Cerebellar cortex (tissue), 1 donor: ENCODE measurements around the gene COPB1.
A peak's percentile ranks its signal among the peaks of the same experiment; 100 is the strongest.
"Not testable (repeated sequence)": the region's sequence is repeated elsewhere in the genome, so short reads cannot be mapped to it uniquely, and the experiment has no call there.

Experiments used
- DNase-seq: peaks from one replicate; pipeline ENCODE4 v3.0.0-alpha.2; 2015; ENCODE audit warnings: low spot score

COPB1 gene

GRCh38 chr11:14499560-14500180 is at the start of gene COPB1:
Gene COPB1 (minus strand): TSS chr11:14499811. CDS start chr11:14498928, 883 bp downstream.
- peak; percentile 94 for DNase-seq

GRCh38 chr11:14547440-14547839 is 47.8 kb upstream of the COPB1 start:
- no peak for DNase-seq

GRCh38 chr11:14546672-14547071 is 47.1 kb upstream of the COPB1 start:
- no peak for DNase-seq

GRCh38 chr11:14544611-14545010 is 45.0 kb upstream of the COPB1 start:
- no peak for DNase-seq

GRCh38 chr11:14543260-14543659 is 43.6 kb upstream of the COPB1 start:
- no peak for DNase-seq

- DNase-seq: no peak
These were observed 42.7 kb upstream of the COPB1 start for GRCh38 chr11:14542324-14542723.

- DNase-seq: peak; percentile 85
These were observed 41.8 kb upstream of the COPB1 start for GRCh38 chr11:14541192-14541947.

- peak; percentile 81 for DNase-seq
These were observed 40.4 kb upstream of the COPB1 start for GRCh38 chr11:14539982-14540421.

- no peak for DNase-seq
These were observed 39.4 kb upstream of the COPB1 start for GRCh38 chr11:14538926-14539554.

- peak; percentile 96 for DNase-seq
These were observed 38.8 kb upstream of the COPB1 start for GRCh38 chr11:14538271-14538925.

- DNase-seq: peak; percentile 74
These were observed 37.6 kb upstream of the COPB1 start for GRCh38 chr11:14537134-14537599.

GRCh38 chr11:14535166-14535565 is 35.6 kb upstream of the COPB1 start:
- not testable (repeated sequence) for DNase-seq

GRCh38 chr11:14529951-14530350 is 30.3 kb upstream of the COPB1 start:
- DNase-seq: no peak

- no peak for DNase-seq
These were observed 29.7 kb upstream of the COPB1 start for GRCh38 chr11:14529321-14529720.

- DNase-seq: no peak
These were observed 23.2 kb upstream of the COPB1 start for GRCh38 chr11:14522801-14523200.

GRCh38 chr11:14522245-14522644 is 22.6 kb upstream of the COPB1 start:
- DNase-seq: no peak

- DNase-seq: no peak
These were observed 21.1 kb upstream of the COPB1 start for GRCh38 chr11:14520747-14521151.

- peak; percentile 97 for DNase-seq
These were observed 20.5 kb upstream of the COPB1 start, which contains the start of gene PSMA1 for GRCh38 chr11:14519917-14520746. Gene PSMA1 (minus strand): TSS chr11:14520386. CDS start chr11:14520299, 87 bp downstream.

GRCh38 chr11:14519597-14519916 is 19.9 kb upstream of the COPB1 start:
- DNase-seq: no peak

GRCh38 chr11:14518820-14519219 is 19.2 kb upstream of the COPB1 start:
- no peak for DNase-seq

GRCh38 chr11:14513800-14514199 is 14.2 kb upstream of the COPB1 start:
- no peak for DNase-seq

GRCh38 chr11:14506532-14506931 is 6.9 kb upstream of the COPB1 start:
- DNase-seq: no peak
